Brain microvascular endothelial cell (primary cell): Measurements from ENCODE around the gene HECA.

Source experiments
- DNase-seq: peaks from one replicate; pipeline ENCODE4 v3.0.0-alpha.2; 2020
- H3K27ac ChIP-seq: fragments of 250-450 bp; sonication (Bioruptor Pico); 2 replicates; pipeline ENCODE4 v1.5.1; 2020; ENCODE audit warnings: mild to moderate bottlenecking, moderate library complexity
- H3K27me3 ChIP-seq: fragments of 250-450 bp; sonication (Bioruptor Pico); replicated peaks from 2 replicates; pipeline ENCODE4 v1.5.1; 2020; ENCODE audit warnings: mild to moderate bottlenecking
- H3K36me3 ChIP-seq: fragments of 250-450 bp; sonication (Bioruptor Pico); replicated peaks from 2 replicates; pipeline ENCODE4 v1.5.1; 2020; ENCODE audit warnings: mild to moderate bottlenecking
- H3K4me3 ChIP-seq: 2 replicates; pipeline ENCODE4 v1.5.1; 2011; ENCODE audit warnings: low read depth, mild to moderate bottlenecking, control low read depth, low read length, moderate library complexity
- in situ Hi-C: cut with HindIII; loops from 2 replicates; pipeline ENCODE4 v1.10.0; 2017; ENCODE audit warnings: low sequenced_read_pairs, low pct_ligation_motif_present
- TF ChIP-seq, protein P1 (sequence below): IDR thresholded peaks from 2 replicates; pipeline ENCODE4 v1.5.1; 2011; ENCODE audit warnings: low read depth, mild to moderate bottlenecking, moderate library complexity, low read length, control low read depth, inconsistent platforms; ENCODE audit errors: missing control alignments

HECA gene

DNA sequence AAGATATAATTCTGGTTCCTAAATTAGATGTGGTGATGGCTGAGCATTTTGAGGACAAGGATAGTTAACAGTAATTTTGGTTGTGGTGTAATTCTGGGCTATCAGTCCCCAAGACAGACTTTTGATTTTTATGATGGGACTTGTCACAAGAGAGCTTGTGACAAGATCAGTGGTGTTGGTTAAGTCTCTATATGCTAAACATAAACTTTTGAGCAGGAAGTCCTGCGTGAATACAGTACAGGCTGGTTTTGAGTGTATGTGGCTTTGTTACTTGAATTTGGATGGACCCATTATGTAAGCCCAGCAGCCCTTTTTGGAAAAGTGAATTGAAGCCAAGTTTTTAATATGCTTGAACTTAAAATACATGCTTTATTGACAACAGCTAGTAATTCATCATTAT, 38.9 kb downstream of the HECA start:
- TF ChIP-seq, protein P1, sequence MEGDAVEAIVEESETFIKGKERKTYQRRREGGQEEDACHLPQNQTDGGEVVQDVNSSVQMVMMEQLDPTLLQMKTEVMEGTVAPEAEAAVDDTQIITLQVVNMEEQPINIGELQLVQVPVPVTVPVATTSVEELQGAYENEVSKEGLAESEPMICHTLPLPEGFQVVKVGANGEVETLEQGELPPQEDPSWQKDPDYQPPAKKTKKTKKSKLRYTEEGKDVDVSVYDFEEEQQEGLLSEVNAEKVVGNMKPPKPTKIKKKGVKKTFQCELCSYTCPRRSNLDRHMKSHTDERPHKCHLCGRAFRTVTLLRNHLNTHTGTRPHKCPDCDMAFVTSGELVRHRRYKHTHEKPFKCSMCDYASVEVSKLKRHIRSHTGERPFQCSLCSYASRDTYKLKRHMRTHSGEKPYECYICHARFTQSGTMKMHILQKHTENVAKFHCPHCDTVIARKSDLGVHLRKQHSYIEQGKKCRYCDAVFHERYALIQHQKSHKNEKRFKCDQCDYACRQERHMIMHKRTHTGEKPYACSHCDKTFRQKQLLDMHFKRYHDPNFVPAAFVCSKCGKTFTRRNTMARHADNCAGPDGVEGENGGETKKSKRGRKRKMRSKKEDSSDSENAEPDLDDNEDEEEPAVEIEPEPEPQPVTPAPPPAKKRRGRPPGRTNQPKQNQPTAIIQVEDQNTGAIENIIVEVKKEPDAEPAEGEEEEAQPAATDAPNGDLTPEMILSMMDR: no peak
- in situ Hi-C loops: no loop called here

DNA sequence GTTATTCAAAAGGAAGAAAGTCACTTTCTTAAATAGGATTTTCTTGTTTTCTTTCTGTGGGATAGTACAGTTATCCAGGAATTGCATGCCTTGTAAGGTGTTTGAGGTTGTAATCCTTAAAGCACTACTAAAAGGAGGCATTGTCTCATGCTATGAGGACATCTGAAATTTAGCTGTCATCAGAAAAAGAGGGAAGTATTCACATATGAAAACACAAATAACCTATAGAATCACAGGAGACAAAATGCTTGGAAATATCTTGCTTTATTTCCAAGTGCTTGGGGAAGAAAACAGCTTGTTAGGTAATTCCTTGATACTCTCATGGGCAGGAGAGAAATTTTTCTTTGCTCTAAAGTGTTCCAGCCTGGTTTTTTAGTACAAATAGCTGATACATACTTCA, 40.1 kb downstream of the HECA start:
- in situ Hi-C loops: no loop called here
- DNase-seq: no peak
- Histone ChIP-seq H3K4me3 (no peak overlapping the region), H3K27me3 (no peaks in the 10 kb centered on the region), H3K27ac (no peak overlapping the region), H3K36me3 (no peaks in the 10 kb centered on the region)
- TF ChIP-seq, protein P1: no peak

More for the DNA sequence above, 38.9 kb downstream of the HECA start:
- no peaks in the 10 kb centered on the region for H3K36me3 ChIP-seq
- H3K27me3 ChIP-seq: no peaks in the 10 kb centered on the region
- no peak overlapping the region for H3K27ac ChIP-seq
- no peak overlapping the region for H3K4me3 ChIP-seq
- DNase-seq: no peak

DNA sequence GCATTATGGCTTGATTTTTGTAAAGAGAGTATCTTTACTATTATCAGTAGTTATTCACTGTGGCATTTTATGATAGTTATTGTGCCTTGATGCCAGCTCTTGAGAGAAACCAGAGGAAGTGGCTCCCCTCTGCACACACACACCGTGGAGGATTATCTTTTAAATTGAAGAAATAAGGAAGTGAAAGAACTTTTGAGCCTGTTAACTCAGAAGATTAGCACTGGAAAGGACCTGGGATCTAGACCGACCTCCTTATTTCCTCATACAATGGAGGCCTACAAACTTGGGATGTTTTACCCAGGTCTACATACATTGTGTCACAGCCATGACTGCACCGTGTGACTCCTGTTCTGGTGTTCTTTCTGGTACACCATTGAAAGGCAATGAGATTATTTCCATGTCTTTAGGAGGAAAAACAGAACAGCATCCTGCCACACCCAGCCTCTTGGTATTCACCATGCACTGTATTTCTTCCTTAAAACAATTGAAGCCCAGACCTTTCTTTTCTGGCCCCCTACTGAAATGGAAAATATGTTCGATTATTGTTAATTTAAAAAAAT, 40.6 kb downstream of the HECA start:
- TF ChIP-seq, protein P1: no peak
- Histone ChIP-seq H3K27ac (no peak overlapping the region), H3K27me3 (no peaks in the 10 kb centered on the region), H3K4me3 (no peak overlapping the region), H3K36me3 (no peaks in the 10 kb centered on the region)
- no peak for DNase-seq
- in situ Hi-C loops: no loop called here

GRCh38 chr6:139181236-139181635, 46.4 kb downstream of the HECA start:
- in situ Hi-C loops: no loop called here
- H3K27me3 ChIP-seq: no peaks in the 10 kb centered on the region
- TF ChIP-seq, protein P1: no peak
- no peak for DNase-seq
- H3K4me3 ChIP-seq: no peak overlapping the region
- no peaks in the 10 kb centered on the region for H3K36me3 ChIP-seq
- no peak overlapping the region for H3K27ac ChIP-seq

- H3K36me3 ChIP-seq: no peaks in the 10 kb centered on the region
- no peak overlapping the region for H3K4me3 ChIP-seq
- in situ Hi-C loops: no loop called here
- no peaks in the 10 kb centered on the region for H3K27me3 ChIP-seq
- H3K27ac ChIP-seq: no peak overlapping the region
- TF ChIP-seq, protein P1: no peak
- DNase-seq: no peak
Measured at GRCh38 chr6:139184047-139184446, 49.2 kb downstream of the HECA start.

DNA sequence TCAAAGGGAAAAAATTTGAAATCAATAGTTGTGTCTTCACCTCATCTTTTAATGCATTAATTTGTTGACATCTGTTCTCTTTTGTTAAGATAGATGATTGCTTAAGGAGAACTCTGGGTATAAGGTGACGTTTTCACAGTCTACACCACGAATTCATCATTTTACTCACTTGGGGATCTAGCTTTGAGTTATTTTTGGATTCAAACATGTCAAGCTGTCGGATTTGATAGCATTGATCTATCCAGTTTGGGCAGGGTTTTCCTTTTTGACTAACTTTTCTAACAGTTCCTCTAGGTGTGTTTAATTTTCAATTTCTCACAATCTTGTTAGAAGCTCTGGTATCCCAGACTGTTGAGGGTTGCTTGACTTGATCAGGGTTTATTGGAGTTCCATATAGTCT, 49.6 kb downstream of the HECA start:
- H3K36me3 ChIP-seq: no peaks in the 10 kb centered on the region
- TF ChIP-seq, protein P1: no peak
- H3K27ac ChIP-seq: no peak overlapping the region
- in situ Hi-C loops: no loop called here
- H3K4me3 ChIP-seq: no peak overlapping the region
- no peak for DNase-seq
- H3K27me3 ChIP-seq: no peaks in the 10 kb centered on the region
